Right lobe of liver (tissue), 6 donors: Measurements from ENCODE around the gene MIPEP. TPM values are rescaled to one million over a fixed set of nuclear protein-coding genes. Genes with fewer than 3 reads are reported as not detected.

Source experiments
- ATAC-seq, 4 donors: fragments of 200-7000 bp; cut with Tn5 transposase; one replicate each; pipeline ENCODE4 v1.9.1; 2020; ENCODE audit warnings: mild to moderate bottlenecking in 4 of 4, moderate library complexity in 4 of 4
- DNase-seq, 3 donors: peaks; one replicate each; pipeline ENCODE4 v3.0.0-alpha.2; 2020
- H3K27ac ChIP-seq, 3 donors: fragments of 200-600 bp; one replicate each; pipeline ENCODE4 v1.8.0; 2022
- H3K27me3 ChIP-seq, 2 donors: fragments of 200-600 bp; one replicate each; pipeline ENCODE4 v1.8.0; 2022
- H3K36me3 ChIP-seq, 4 donors: fragments of 200-600 bp; sonication (generic) in 1 of 4; one replicate each; pipeline versions ENCODE4 v1.5.1 to v1.8.0; 2017 to 2022; ENCODE audit warnings: control low read depth in 1 of 4
- H3K4me1 ChIP-seq, 4 donors: fragments of 200-600 bp; sonication (generic) in 1 of 4; one replicate each; pipeline versions ENCODE4 v1.5.1 to v1.8.0; 2017 to 2022; ENCODE audit warnings: control low read depth in 1 of 4
- H3K4me3 ChIP-seq, 3 donors: fragments of 200-600 bp; one replicate each; pipeline ENCODE4 v1.8.0; 2022
- H3K9me3 ChIP-seq, 4 donors: fragments of 200-600 bp; sonication (generic) in 1 of 4; one replicate each; pipeline versions ENCODE4 v1.5.1 to v1.8.0; 2017 to 2022; ENCODE audit warnings: control low read depth in 1 of 4
- CTCF ChIP-seq, 4 donors: fragments of 200-600 bp in 3 of 4; fragments of 450-650 bp in 1 of 4; IDR thresholded peaks; one replicate each; pipeline versions ENCODE4 v1.5.1 to v1.8.0; 2016 to 2022; ENCODE audit warnings: antibody characterized with exemption in 4 of 4, mild to moderate bottlenecking in 2 of 4
- POLR2A ChIP-seq: fragments of 450-650 bp; IDR thresholded peaks from one replicate; pipeline ENCODE4 v1.6.1; 2017; ENCODE audit warnings: antibody characterized with exemption, mild to moderate bottlenecking
- WGBS: methylation state at CpG from one replicate; pipeline ENCODE4 v1.1.6; 2018; ENCODE audit warnings: low coverage, low lambda C conversion rate; ENCODE audit not compliant: insufficient coverage; ENCODE audit errors: missing lambda C conversion rate; 5-methylcytosine and 5-hydroxymethylcytosine counted together
- intact Hi-C, 2 donors: fragments of 100-400 bp; cut with DNase I; formaldehyde crosslinking; loops; one replicate each; pipeline versions ENCODE4 v1.11.2 to v1.14.1; 2022
- total RNA-seq, 6 experiments: library from RNA; depleted of rRNA in 2 of 6; stranded (reverse); fragments of >200 nt in 2 of 6; fragmentation: NEBNext Ultra II Directional in 3 of 6; extraction: Animal tissue kit (Norgen Biotek cat#: 25700) in 3 of 6; gene quantifications; one replicate each; pipeline versions ENCODE4 v1.1.0 to v1.2.4, GENCODE V29; 2016 to 2023
- donor health status: DM: no; HTN: yes; CAD: no.
- donor health status: DM: no; HTN: no; CAD: no.
- donor health status: DM: no; HTN: no; CAD: no.
- donor health status: DM: no; HTN: yes; CAD: no.
- donor health status: DM: no; HTN: yes; CAD: no.

The MIPEP gene
- total RNA-seq, 6 experiments from 2014 or later: 8.2 to 15.2 (median 11.8) TPM

GRCh38 chr13:23813635-23814034 is 75.6 kb downstream of the MIPEP start:
- ATAC-seq: no peak
- no peak overlapping the region for H3K4me3 ChIP-seq
- no peak for DNase-seq
- intact Hi-C loops: no loop called here
- H3K9me3 ChIP-seq: no peaks in the 10 kb centered on the region
- no peaks in the 10 kb centered on the region for H3K27me3 ChIP-seq
- no peak overlapping the region for H3K27ac ChIP-seq
- 93% methylated on average over 3 of the region's 3 CpGs for WGBS
- H3K36me3 ChIP-seq: no peaks in the 10 kb centered on the region
- H3K4me1 ChIP-seq: no peaks in the 10 kb centered on the region
- TF ChIP-seq POLR2A: no peak

- Histone ChIP-seq H3K27ac (no peak overlapping the region), H3K36me3 (no peaks in the 10 kb centered on the region), H3K4me3 (no peak overlapping the region), H3K27me3 (no peaks in the 10 kb centered on the region), H3K9me3 (no peaks in the 10 kb centered on the region), H3K4me1 (no peaks in the 10 kb centered on the region)
- no peak for TF ChIP-seq POLR2A
- no peak for TF ChIP-seq CTCF (IDR thresholded peaks at IDR 0.05)
- WGBS: 93% methylated on average over 3 of the region's 3 CpGs
- no peak for DNase-seq
- ATAC-seq: no peak
- intact Hi-C loops: no loop called here
Observed at GRCh38 chr13:23811366-23812062, 77.7 kb downstream of the MIPEP start.

- no peaks in the 10 kb centered on the region for H3K4me1 ChIP-seq
- ATAC-seq (no peak), DNase-seq (no peak)
- no peak overlapping the region for H3K27ac ChIP-seq
- WGBS: 79% methylated on average over 7 of the region's 7 CpGs
- H3K27me3 ChIP-seq: no peaks in the 10 kb centered on the region
- H3K36me3 ChIP-seq: no peaks in the 10 kb centered on the region
- no peak overlapping the region for H3K4me3 ChIP-seq
- TF ChIP-seq CTCF (IDR thresholded peaks at IDR 0.05) (no peak), POLR2A (no peak)
- H3K9me3 ChIP-seq: no peaks in the 10 kb centered on the region
- intact Hi-C loops: no loop called here
Observed at GRCh38 chr13:23810685-23811240, 78.4 kb downstream of the MIPEP start.

- Histone ChIP-seq H3K4me3 (no peak overlapping the region), H3K36me3 (no peaks in the 10 kb centered on the region), H3K4me1 (no peaks in the 10 kb centered on the region), H3K27ac (no peak overlapping the region), H3K9me3 (no peaks in the 10 kb centered on the region), H3K27me3 (no peaks in the 10 kb centered on the region)
- ATAC-seq (no peak), DNase-seq (no peak)
- TF ChIP-seq CTCF (IDR thresholded peaks at IDR 0.05): no peak
- TF ChIP-seq POLR2A: no peak
- WGBS: 100% methylated on average over 1 of the region's 1 CpG
- intact Hi-C loops: no loop called here
Observed at GRCh38 chr13:23808803-23809202, 80.4 kb downstream of the MIPEP start.

GRCh38 chr13:23806874-23807526 is 82.2 kb downstream of the MIPEP start:
- ATAC-seq: no peak

More at GRCh38 chr13:23806874-23807526, 82.2 kb downstream of the MIPEP start:
- TF ChIP-seq POLR2A (no peak), CTCF (IDR thresholded peaks at IDR 0.05) (no peak)
- H3K27me3 ChIP-seq: no peaks in the 10 kb centered on the region
- H3K9me3 ChIP-seq: no peaks in the 10 kb centered on the region
- DNase-seq: no peak
- 73% methylated on average over 4 of the region's 4 CpGs for WGBS
- no peaks in the 10 kb centered on the region for H3K4me1 ChIP-seq
- intact Hi-C loops: no loop called here
- H3K27ac ChIP-seq: no peak overlapping the region
- no peak overlapping the region for H3K4me3 ChIP-seq
- H3K36me3 ChIP-seq: no peaks in the 10 kb centered on the region
